ENCODE data around the gene GCA.

GCA gene

DNA sequence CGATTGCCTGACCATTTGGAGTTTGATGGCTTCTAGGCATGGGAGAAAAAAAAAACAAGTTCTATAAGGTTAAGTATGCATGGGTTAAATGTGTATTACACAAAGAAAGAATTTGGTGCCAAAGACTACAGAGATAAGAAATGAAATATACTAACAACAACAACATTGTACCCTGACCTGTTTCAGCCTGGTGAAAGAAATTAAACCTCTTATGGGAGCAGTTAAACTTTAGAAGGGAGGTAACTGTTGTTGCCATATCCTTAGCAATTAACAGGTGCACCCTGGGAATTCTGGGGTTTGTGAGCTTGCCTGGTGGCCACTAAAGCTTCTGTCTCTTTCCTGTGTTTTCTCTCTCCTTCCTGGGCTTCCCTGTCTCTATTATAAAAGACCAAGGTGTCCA is 19.0 kb upstream of the GCA start:
- Histone ChIP-seq H3K4me3 (ENCODE audit: low read depth, low read length) (no peak overlapping the region), H3K36me3 (no peaks in the 10 kb centered on the region), H3K9me3 (no peaks in the 10 kb centered on the region), H3K27me3 (no peaks in the 10 kb centered on the region), H3K4me1 (no peaks in the 10 kb centered on the region)
- TF ChIP-seq, protein P1, sequence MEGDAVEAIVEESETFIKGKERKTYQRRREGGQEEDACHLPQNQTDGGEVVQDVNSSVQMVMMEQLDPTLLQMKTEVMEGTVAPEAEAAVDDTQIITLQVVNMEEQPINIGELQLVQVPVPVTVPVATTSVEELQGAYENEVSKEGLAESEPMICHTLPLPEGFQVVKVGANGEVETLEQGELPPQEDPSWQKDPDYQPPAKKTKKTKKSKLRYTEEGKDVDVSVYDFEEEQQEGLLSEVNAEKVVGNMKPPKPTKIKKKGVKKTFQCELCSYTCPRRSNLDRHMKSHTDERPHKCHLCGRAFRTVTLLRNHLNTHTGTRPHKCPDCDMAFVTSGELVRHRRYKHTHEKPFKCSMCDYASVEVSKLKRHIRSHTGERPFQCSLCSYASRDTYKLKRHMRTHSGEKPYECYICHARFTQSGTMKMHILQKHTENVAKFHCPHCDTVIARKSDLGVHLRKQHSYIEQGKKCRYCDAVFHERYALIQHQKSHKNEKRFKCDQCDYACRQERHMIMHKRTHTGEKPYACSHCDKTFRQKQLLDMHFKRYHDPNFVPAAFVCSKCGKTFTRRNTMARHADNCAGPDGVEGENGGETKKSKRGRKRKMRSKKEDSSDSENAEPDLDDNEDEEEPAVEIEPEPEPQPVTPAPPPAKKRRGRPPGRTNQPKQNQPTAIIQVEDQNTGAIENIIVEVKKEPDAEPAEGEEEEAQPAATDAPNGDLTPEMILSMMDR (IDR thresholded peaks at IDR 0.05; ENCODE audit: low read depth, low read length): no peak
- no peak for DNase-seq

DNA sequence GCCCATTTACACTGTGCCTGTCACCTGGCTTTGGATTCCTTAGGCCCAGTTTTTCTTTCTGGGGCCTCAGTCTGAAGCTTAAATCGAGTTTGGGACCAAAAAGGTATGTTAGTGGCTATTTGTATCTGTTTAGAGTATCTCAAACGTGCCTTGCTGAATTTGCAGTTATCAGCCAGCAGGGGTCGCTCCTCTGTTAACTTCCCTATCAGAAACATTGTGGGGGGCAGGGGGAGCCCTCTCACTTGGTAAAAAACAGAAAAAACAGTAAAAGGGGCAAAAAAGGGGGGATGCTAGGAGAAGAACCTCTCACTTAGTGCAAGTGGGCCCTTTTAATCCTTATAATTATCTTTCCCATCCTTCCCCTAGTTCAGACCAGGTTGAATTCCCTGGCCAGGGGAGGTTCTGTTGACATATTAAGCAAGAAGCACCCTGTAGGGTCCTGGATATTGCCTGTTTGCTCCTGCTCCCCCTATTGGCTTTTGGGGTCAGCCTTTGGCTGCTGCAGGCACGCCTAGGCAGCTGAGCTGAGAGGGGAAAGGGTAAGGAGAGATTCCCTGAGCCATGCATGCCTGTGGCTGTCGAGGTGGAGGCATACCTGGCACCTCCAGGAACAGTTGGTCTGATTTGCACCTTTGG is 16.7 kb upstream of the GCA start:
- no peaks in the 10 kb centered on the region for H3K27me3 ChIP-seq
- H3K4me3 ChIP-seq (ENCODE audit: low read depth, low read length): no peak overlapping the region
- no peaks in the 10 kb centered on the region for H3K36me3 ChIP-seq
- H3K9me3 ChIP-seq: no peaks in the 10 kb centered on the region
- DNase-seq: no peak
- no peaks in the 10 kb centered on the region for H3K4me1 ChIP-seq
- TF ChIP-seq, protein P1 (IDR thresholded peaks at IDR 0.05; ENCODE audit: low read depth, low read length): peak; percentile 37

DNA sequence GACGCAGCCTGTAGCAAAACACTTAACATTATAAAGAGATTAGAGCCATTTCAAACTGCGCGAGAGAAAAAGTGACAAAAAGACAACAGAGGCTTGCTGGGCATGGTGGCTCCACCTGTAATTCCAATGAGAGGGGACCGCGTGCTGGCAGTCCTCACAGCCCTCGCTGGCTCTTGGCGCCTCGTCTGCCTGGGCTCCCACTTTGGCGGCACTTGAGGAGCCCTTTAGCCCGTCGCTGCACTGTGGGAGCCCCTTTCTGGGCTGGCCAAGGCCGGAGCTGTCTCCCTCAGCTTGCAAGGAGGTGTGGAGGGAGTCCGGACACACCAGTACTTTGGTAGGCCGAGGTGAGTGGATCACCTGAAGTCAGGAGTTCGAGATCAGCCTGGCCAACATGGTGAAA is 16.1 kb upstream of the GCA start:
- TF ChIP-seq, protein P1 (IDR thresholded peaks at IDR 0.05; ENCODE audit: low read depth, low read length): no peak
- H3K36me3 ChIP-seq: no peaks in the 10 kb centered on the region
- H3K4me3 ChIP-seq (ENCODE audit: low read depth, low read length): no peak overlapping the region
- no peaks in the 10 kb centered on the region for H3K9me3 ChIP-seq
- H3K27me3 ChIP-seq: no peaks in the 10 kb centered on the region
- no peak for DNase-seq
- H3K4me1 ChIP-seq: no peaks in the 10 kb centered on the region

DNA sequence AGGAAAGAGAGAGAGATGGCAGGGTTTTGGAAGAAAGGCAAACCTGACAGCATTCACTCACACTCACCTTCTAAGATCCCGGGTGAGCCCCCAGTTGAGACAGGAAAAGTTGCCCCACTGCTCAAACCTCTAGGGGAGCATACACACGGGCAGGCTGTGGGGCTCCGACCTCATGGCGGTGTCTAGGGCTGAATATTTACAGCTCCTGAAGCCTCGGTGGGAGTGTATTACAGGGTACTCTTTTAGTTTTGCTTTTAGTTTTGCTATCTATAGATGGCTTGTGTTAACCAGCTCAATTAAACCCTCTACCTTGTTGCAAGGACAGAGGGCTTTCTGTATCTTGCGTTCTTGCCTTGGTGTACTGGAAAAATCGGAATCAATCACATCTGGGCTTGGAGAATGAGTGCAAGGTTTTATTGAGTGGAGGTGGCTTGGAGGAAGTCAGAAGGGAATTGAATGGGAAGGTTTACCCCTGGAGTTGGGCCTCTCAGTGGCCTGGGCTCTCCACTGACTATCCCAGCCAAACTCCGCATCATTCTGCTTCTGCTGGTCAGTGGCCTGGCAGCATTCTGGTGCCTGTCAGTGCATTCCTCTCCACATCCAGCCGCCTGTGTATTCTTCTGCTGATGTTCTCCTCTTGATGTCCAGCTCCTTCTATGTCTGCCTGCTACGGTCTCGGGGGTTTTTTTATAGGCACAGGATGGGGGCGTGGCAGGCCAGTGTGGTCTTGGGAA is 15.3 kb upstream of the GCA start:
- Histone ChIP-seq H3K27me3 (no peaks in the 10 kb centered on the region), H3K36me3 (no peaks in the 10 kb centered on the region), H3K4me1 (no peaks in the 10 kb centered on the region), H3K9me3 (no peaks in the 10 kb centered on the region), H3K4me3 (ENCODE audit: low read depth, low read length) (no peak overlapping the region)
- TF ChIP-seq, protein P1 (IDR thresholded peaks at IDR 0.05; ENCODE audit: low read depth, low read length): no peak
- DNase-seq: no peak

DNA sequence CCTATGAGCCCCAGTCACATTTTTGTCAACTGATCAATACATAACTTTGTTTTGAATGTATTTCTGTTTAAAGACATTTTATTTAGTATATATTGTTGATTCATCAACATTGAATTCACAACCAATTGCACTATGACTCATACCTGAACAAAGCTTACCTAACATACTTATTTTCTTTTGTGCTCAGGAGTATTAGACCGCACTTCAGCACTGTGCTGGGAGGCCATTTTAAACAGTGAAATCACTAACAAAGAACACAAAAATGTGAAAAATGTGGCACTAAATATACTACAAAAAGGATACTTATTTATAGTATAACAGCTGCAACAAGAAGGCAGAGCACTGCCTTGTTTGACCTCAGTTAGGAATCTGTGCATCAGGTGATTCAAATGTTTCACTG is 13.1 kb upstream of the GCA start:
- no peak overlapping the region for H3K4me3 ChIP-seq (ENCODE audit: low read depth, low read length)
- H3K27me3 ChIP-seq: no peaks in the 10 kb centered on the region
- H3K4me1 ChIP-seq: no peaks in the 10 kb centered on the region
- TF ChIP-seq, protein P1 (IDR thresholded peaks at IDR 0.05; ENCODE audit: low read depth, low read length): no peak
- no peaks in the 10 kb centered on the region for H3K36me3 ChIP-seq
- DNase-seq: no peak
- no peaks in the 10 kb centered on the region for H3K9me3 ChIP-seq

DNA sequence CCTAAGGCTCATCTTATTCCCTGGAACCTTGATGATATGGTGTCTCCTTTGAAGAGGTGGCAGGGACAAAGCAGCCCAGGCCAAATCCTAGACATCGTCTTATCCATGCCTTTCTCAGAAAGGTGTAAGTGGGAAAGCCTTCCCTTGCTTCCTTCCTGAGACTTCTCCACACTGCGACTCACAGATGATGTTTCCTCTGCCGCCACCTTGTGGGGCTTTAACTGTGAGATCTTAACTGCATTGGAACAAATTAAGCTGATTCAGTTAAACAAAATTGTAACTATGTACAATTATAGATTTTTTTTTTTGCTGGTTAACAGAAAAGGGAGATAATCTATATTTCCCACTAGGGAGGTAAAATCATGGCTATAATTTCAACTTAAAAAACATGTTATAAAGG is 10.0 kb upstream of the GCA start:
- TF ChIP-seq, protein P1 (IDR thresholded peaks at IDR 0.05; ENCODE audit: low read depth, low read length): peak; percentile 24; the same call in 1 of the 2 replicates
- DNase-seq: no peak

More for the DNA sequence above, 10.0 kb upstream of the GCA start:
- Histone ChIP-seq H3K27me3 (no peaks in the 10 kb centered on the region), H3K4me1 (no peaks in the 10 kb centered on the region), H3K4me3 (ENCODE audit: low read depth, low read length) (no peak overlapping the region), H3K36me3 (no peaks in the 10 kb centered on the region), H3K9me3 (no peaks in the 10 kb centered on the region)
